ENCODE data around the gene COL18A1. TPM values are rescaled to one million over a fixed set of nuclear protein-coding genes. Genes with fewer than 3 reads are reported as not detected.

The COL18A1 gene
- total and polyA plus RNA-seq, 4 donors, result 62.5 to 309 (median 95.0) TPM

DNA sequence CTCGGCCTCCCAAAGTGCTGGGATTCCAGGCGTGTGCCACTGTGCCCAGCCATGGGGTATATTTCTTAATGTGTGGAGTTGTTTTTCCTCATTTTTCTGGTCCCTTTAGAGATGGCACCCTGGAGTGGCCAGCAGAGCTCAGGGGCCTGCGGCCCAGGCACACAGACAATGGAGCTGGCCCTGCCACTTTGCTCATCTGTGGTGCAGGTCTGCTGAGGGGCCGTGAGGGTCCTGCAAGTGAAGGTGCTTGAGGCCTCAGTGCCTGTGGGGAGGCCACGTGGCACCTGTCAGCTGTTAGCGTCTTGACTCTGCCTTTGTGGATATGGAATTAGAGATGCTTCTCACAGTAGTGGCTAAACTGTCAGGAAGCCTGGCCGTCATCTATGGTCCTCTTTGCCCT lies 7.5 kb downstream of the COL18A1 start:
- Histone ChIP-seq H3K27ac (ENCODE audit: low read depth, low read length) (no peak overlapping the region), H3K36me3 (ENCODE audit: control insufficient read depth, insufficient read depth, low read length) (peaks cover 18% of the 10 kb centered on the region), H3K4me1 (ENCODE audit: control insufficient read depth, insufficient read depth, low read length) (peaks cover 61% of the 10 kb centered on the region), H3K4me3 (ENCODE audit: low read depth, low read length) (no peak overlapping the region), H3K9me3 (ENCODE audit: control insufficient read depth, insufficient read depth, low read length) (no peaks in the 10 kb centered on the region), H3K27me3 (ENCODE audit: control insufficient read depth, insufficient read depth, low read length) (peaks cover 5% of the 10 kb centered on the region)
- DNase-seq (ENCODE audit: low read depth in 4 of 6, low spot score in 6 of 6), result no peak
- WGBS (ENCODE audit: insufficient coverage), result 93% methylated on average over 7 of the region's 7 CpGs

DNA sequence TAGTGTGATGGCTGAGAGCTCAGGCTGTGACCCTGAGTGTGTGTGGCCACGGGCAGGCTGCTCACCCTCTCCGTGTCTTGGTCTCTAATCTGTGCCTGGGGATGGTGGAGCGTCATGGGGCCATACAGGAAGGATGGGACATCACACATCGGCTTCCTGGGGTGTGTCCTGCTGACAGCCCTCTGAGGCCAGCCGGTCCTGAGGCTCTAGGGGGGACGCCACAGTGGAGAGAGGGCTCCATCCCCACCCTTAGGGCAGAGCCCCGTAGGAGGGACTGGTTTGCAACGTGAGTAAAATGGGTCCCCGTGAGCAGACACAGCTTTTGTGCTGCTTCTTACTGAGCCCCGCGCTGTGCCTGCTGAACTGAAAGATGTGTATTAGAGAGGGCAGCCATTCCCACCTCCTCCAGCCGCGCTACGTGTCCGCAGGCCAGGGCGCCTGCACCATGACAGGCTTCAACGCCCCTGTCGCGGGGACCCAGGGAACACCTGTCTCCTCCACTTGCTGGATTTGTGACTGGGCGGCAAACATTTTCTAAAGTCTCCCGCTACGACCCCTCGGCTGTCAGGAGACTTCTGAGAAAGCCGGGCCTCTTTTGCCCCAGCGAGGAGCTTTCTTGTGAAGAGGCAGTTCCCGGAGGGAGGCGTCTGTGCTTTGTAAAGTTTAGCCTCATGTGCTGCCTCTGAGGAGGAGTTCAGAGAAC lies 8.1 kb downstream of the COL18A1 start:
- WGBS (ENCODE audit: insufficient coverage), result 61% methylated on average over 24 of the region's 27 CpGs
- Histone ChIP-seq H3K36me3 (ENCODE audit: control insufficient read depth, insufficient read depth, low read length) (peaks cover 16% of the 10 kb centered on the region), H3K27me3 (ENCODE audit: control insufficient read depth, insufficient read depth, low read length) (peaks cover 2% of the 10 kb centered on the region), H3K4me3 (ENCODE audit: low read depth, low read length) (no peak overlapping the region), H3K27ac (ENCODE audit: low read depth, low read length) (peak overlapping the region; percentile 25), H3K9me3 (ENCODE audit: control insufficient read depth, insufficient read depth, low read length) (no peaks in the 10 kb centered on the region), H3K4me1 (ENCODE audit: control insufficient read depth, insufficient read depth, low read length) (peaks cover 62% of the 10 kb centered on the region)
- no peak for DNase-seq (ENCODE audit: low read depth in 4 of 6, low spot score in 6 of 6)

DNA sequence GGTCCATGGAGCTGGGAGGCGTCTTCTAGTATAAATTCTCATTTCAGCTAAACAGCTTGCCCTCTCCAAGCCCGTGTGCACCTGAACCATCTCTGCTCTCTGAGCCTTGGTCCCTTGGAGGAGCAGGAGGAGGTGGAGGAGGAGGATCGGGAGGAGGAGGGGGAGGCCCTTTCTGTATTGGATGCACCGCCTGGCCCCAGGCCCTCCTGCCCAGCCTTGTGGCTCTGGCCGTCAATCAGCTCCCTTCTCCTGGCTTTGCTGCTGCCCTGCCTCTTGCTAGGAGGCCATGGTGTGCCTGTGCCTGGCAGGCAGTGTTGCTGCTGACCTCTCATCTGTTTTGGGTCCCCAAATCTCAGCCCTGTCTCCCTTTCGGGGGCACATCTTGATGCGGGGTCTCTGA lies 9.0 kb downstream of the COL18A1 start:
- peaks cover 62% of the 10 kb centered on the region for H3K4me1 ChIP-seq (ENCODE audit: control insufficient read depth, insufficient read depth, low read length)
- H3K36me3 ChIP-seq (ENCODE audit: control insufficient read depth, insufficient read depth, low read length), result peaks cover 18% of the 10 kb centered on the region
- 54% methylated on average over 3 of the region's 7 CpGs for WGBS (ENCODE audit: insufficient coverage)
- no peak overlapping the region for H3K4me3 ChIP-seq (ENCODE audit: low read depth, low read length)
- no peaks in the 10 kb centered on the region for H3K9me3 ChIP-seq (ENCODE audit: control insufficient read depth, insufficient read depth, low read length)
- H3K27ac ChIP-seq (ENCODE audit: low read depth, low read length), result no peak overlapping the region
- DNase-seq (ENCODE audit: low read depth in 4 of 6, low spot score in 6 of 6), result no peak
- H3K27me3 ChIP-seq (ENCODE audit: control insufficient read depth, insufficient read depth, low read length), result peaks cover 2% of the 10 kb centered on the region

DNA sequence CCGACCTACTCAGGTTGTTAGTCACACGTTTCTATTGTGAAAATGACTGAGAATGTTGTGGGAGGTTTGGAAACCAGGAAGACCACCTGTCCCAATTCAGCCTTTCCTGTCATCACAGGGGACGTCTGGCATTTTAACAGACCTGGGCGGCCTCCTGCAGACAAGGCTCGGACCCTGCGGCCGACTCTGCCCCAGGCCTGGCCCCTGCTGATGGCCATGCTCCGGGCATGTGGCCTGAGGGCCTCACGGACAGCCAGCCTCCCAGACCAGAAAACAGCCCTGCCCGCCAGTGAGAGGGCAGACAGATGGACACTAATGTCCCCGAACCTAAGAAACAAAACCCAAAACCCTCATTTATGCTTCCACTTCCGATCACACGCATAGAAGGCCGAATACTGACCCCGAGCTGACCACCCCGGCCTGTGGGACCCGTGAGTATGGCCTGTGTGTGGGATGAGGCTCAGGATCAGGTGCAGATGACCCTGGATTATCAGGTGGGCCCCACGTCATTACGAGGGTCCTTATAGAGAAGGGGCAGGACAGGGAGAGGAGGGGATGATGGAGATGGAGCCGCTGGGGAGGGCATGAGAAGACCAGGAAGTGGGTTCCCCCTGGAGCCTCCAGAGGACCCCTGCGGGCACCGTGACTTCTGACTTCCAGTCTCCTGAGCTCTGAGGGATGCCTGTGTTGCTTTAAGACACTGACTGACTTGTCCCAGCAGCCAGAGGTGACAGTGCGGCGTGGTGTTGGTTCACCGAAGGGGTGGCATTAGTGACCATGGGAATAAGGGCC lies 9.6 kb downstream of the COL18A1 start:
- no peaks in the 10 kb centered on the region for H3K9me3 ChIP-seq (ENCODE audit: control insufficient read depth, insufficient read depth, low read length)
- H3K27ac ChIP-seq (ENCODE audit: low read depth, low read length), result no peak overlapping the region
- no peak for DNase-seq (ENCODE audit: low read depth in 4 of 6, low spot score in 6 of 6)
- H3K4me1 ChIP-seq (ENCODE audit: control insufficient read depth, insufficient read depth, low read length), result peaks cover 61% of the 10 kb centered on the region
- H3K27me3 ChIP-seq (ENCODE audit: control insufficient read depth, insufficient read depth, low read length), result peaks cover 4% of the 10 kb centered on the region
- peaks cover 16% of the 10 kb centered on the region for H3K36me3 ChIP-seq (ENCODE audit: control insufficient read depth, insufficient read depth, low read length)
- 89% methylated on average over 20 of the region's 25 CpGs for WGBS (ENCODE audit: insufficient coverage)
- H3K4me3 ChIP-seq (ENCODE audit: low read depth, low read length), result no peak overlapping the region

DNA sequence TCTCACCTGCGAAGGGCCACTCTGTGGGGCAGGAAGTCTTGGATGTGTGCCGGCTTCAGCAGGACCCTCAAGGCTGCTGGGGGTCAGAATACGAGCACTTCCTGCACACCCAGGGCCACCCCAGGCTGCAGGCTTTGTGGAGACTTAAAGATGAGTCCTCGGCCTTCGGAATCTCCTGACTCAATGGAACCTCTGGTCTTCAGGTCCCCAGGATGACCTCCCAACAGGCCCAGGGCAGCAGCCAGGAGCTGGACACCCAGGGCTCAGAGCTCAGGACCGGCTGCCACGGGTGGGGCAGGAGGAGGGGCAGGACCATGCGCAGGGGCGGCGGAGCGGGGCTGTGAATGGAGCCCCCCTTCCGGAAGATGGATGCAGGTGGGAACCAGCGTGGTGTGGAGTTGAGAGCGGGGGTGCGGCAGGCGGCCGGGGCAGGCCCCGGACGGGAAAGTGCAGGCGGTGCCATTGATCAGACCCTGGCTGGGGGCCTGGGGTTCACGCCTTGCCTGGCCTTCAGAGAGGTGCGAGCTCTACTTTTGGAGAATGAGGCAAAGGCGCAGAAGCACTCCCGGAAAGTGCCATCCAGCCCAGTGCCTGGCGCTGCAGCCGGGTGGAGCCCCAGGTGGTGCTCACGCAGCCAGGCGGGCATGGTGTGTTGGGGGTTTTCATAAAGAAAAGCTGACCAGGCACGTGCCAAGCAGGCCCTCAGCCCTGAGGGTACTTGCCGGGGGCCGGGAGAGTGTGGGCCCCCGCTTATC lies 10.4 kb downstream of the COL18A1 start:
- DNase-seq (ENCODE audit: low read depth in 4 of 6, low spot score in 6 of 6), result no peak
- Histone ChIP-seq H3K4me3 (ENCODE audit: low read depth, low read length) (no peak overlapping the region), H3K36me3 (ENCODE audit: control insufficient read depth, insufficient read depth, low read length) (peaks cover 10% of the 10 kb centered on the region), H3K27ac (ENCODE audit: low read depth, low read length) (no peak overlapping the region), H3K4me1 (ENCODE audit: control insufficient read depth, insufficient read depth, low read length) (peaks cover 61% of the 10 kb centered on the region), H3K9me3 (ENCODE audit: control insufficient read depth, insufficient read depth, low read length) (no peaks in the 10 kb centered on the region), H3K27me3 (ENCODE audit: control insufficient read depth, insufficient read depth, low read length) (peaks cover 2% of the 10 kb centered on the region)
- 89% methylated on average over 32 of the region's 32 CpGs for WGBS (ENCODE audit: insufficient coverage)

DNA sequence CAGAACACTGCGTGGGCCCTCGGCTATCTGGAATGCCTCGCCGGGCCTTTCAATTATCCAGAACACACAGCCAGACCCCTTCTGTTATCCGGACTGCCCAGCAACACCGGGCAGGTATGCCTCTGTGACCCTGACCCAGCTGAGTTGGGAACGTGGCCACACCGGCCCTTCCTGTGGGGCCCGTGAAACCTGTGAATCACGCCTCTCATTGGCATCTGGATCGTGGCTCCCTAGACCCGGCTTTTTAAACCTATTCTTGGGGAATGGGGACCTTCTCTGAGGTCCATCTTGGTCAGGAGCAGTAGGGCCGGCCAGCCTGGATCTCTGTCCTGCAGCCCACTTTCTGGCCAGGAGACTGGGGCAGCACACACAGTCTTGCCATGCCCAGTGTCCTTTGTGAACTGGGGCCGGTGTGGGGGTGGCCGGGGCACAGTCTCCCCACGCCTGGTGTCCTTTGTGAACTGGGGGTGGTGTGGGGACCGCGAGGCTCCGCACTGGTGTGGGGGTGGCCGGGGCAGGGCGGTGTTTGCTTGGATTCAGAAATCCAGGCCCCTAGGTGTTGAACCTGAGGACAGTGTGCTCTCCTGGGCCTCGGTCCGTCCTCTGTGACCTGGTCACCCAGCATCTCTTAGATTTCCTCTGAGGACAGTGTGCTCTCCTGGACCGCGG lies 11.1 kb downstream of the COL18A1 start:
- Histone ChIP-seq H3K4me1 (ENCODE audit: control insufficient read depth, insufficient read depth, low read length) (peaks cover 61% of the 10 kb centered on the region), H3K36me3 (ENCODE audit: control insufficient read depth, insufficient read depth, low read length) (peaks cover 11% of the 10 kb centered on the region), H3K27ac (ENCODE audit: low read depth, low read length) (no peak overlapping the region), H3K9me3 (ENCODE audit: control insufficient read depth, insufficient read depth, low read length) (no peaks in the 10 kb centered on the region), H3K27me3 (ENCODE audit: control insufficient read depth, insufficient read depth, low read length) (peaks cover 2% of the 10 kb centered on the region), H3K4me3 (ENCODE audit: low read depth, low read length) (no peak overlapping the region)
- DNase-seq (ENCODE audit: low read depth in 4 of 6, low spot score in 6 of 6), result no peak
- 90% methylated on average over 25 of the region's 25 CpGs for WGBS (ENCODE audit: insufficient coverage)

DNA sequence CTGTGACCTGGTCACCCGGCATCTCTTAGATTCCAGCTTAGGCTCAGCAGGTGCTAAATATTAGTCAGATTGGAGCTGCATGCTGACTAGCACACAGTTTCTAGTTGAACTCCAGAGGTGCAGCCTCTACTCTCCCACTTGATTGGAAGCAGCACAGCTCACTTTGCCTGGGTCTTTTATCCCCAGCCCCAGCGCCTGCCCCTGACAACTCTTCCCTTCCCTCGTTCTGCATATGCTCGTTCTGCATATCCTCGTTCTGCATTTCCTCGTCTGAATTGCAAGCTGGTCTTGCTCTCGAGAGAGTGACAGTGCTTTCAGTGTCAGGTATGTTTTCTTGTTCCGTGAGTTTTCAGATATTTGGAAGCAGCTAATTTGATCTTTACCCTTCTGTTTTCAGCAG lies 11.7 kb downstream of the COL18A1 start:
- WGBS (ENCODE audit: insufficient coverage), result 72% methylated on average over 3 of the region's 8 CpGs
- H3K36me3 ChIP-seq (ENCODE audit: control insufficient read depth, insufficient read depth, low read length), result peaks cover 13% of the 10 kb centered on the region
- peaks cover 2% of the 10 kb centered on the region for H3K27me3 ChIP-seq (ENCODE audit: control insufficient read depth, insufficient read depth, low read length)
- H3K4me1 ChIP-seq (ENCODE audit: control insufficient read depth, insufficient read depth, low read length), result peaks cover 63% of the 10 kb centered on the region
- no peak overlapping the region for H3K4me3 ChIP-seq (ENCODE audit: low read depth, low read length)
- DNase-seq (ENCODE audit: low read depth in 4 of 6, low spot score in 6 of 6), result peak in 1 of 6 donors; percentile 12
- no peaks in the 10 kb centered on the region for H3K9me3 ChIP-seq (ENCODE audit: control insufficient read depth, insufficient read depth, low read length)
- no peak overlapping the region for H3K27ac ChIP-seq (ENCODE audit: low read depth, low read length)

DNA sequence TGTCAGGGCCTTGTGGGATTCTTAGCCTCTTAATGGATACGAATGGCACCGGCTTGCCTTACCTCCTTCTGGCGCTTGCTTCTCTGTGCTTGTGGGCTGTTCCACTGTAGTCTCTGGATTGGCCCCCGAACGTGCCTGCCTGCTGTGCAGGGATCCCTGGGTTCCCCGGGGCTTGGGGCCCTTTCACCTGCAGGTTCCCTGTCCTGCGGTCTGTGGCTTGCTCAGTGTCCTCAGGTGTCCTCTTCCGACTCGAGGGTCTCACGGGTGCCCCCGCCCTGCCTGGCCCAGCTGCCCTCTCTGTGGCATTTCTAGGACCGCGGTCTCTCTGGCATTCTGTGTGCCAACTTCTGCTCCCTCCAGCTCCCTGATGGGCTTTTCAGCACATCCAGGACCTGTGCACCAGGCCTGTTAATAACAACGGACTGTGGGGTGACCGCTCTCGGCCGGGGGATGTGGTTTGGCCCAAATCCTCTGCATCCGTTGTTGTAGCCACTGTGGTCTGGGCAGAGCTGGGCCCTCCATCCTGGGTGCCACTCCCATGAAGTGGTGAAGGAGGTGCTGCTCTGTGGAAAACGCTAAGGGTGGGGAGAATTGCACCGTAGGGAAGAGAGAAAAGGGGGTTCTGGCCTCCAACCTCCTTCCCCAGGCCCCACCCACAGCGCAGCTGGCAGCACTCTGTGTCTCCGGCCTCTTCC lies 12.4 kb downstream of the COL18A1 start:
- Histone ChIP-seq H3K4me1 (ENCODE audit: control insufficient read depth, insufficient read depth, low read length) (peaks cover 67% of the 10 kb centered on the region), H3K27ac (ENCODE audit: low read depth, low read length) (no peak overlapping the region), H3K4me3 (ENCODE audit: low read depth, low read length) (no peak overlapping the region)

DNA sequence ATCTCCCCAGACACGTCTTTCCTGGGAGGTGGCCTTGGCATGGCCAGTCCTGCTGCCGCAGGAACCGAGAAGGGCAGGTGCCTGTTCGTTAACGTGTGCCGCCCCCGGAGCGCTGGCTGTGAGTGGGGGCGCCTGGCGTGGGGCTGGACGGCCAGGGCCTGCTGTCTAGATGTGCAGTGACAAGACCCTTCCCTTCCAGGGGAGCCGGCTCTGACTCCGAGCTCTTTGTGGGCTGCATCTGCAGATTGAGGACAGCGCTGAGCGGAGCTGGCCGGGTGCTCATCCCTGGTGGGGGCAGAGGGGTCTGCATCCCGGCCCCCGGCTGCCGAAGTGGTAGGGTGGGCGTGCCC lies 13.0 kb downstream of the COL18A1 start:
- Histone ChIP-seq H3K36me3 (ENCODE audit: control insufficient read depth, insufficient read depth, low read length) (peaks cover 18% of the 10 kb centered on the region), H3K27ac (ENCODE audit: low read depth, low read length) (no peak overlapping the region), H3K27me3 (ENCODE audit: control insufficient read depth, insufficient read depth, low read length) (peaks cover 2% of the 10 kb centered on the region), H3K9me3 (ENCODE audit: control insufficient read depth, insufficient read depth, low read length) (no peaks in the 10 kb centered on the region), H3K4me1 (ENCODE audit: control insufficient read depth, insufficient read depth, low read length) (peaks cover 69% of the 10 kb centered on the region), H3K4me3 (ENCODE audit: low read depth, low read length) (no peak overlapping the region)
- WGBS (ENCODE audit: insufficient coverage), result 64% methylated on average over 19 of the region's 20 CpGs
- no peak for DNase-seq (ENCODE audit: low read depth in 4 of 6, low spot score in 6 of 6)

More for the DNA sequence above, 12.4 kb downstream of the COL18A1 start:
- 80% methylated on average over 18 of the region's 22 CpGs for WGBS (ENCODE audit: insufficient coverage)
- no peak for DNase-seq (ENCODE audit: low read depth in 4 of 6, low spot score in 6 of 6)
- peaks cover 2% of the 10 kb centered on the region for H3K27me3 ChIP-seq (ENCODE audit: control insufficient read depth, insufficient read depth, low read length)
- peaks cover 18% of the 10 kb centered on the region for H3K36me3 ChIP-seq (ENCODE audit: control insufficient read depth, insufficient read depth, low read length)
- H3K9me3 ChIP-seq (ENCODE audit: control insufficient read depth, insufficient read depth, low read length), result no peaks in the 10 kb centered on the region

All from spinal cord (tissue), 10 donors.